NCI-H187 (cell line): Measurements from ENCODE around the gene ERCC8.
"Not testable (repeated sequence)": the region's sequence is repeated elsewhere in the genome, so short reads cannot be mapped to it uniquely, and the experiment has no call there.

Source experiments
- DNase-seq, 2 experiments: peaks; one replicate each; lab custom pipeline; 2025; lab: John Stamatoyannopoulos, UW

Gene ERCC8

DNA sequence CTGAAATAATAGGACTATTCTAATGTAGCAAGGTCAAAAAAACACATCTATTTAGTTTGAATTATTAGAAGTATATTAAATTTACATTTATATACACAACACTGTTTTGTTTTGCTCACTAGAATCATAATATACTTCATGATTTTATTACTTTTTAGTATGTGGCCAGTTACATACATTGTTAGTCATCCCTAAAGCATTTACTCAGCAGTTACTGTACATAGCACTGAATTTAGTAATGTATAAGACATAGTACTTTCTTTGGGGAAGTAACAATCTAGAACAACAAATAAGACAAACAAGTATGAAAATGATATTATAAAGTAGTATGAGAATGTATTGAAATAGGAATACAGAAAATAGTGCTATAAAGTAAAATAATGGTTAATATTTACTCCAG lies 28.2 kb downstream of the ERCC8 start:
- no peak for DNase-seq

DNA sequence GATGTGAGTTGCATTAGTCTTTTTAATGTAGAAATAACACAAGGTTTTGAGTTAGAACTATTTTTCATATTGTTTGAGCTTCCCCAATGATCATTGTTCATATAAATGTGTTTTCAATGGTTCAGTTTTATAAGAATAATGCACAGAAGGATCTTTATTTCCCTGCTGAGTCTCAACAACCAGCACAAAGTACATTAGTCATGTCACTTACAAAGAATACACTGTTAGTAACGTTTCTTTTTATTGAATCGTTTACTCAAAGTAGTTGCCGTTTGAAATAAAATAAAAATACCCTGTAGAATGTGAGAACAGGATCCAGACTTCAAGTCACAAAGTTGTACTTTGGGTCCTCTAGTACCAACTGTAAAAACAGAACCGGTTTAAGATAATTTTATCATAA lies 41.5 kb downstream of the ERCC8 start:
- DNase-seq: no peak

- DNase-seq: no peak
Observed at GRCh38 chr5:60896991-60897390, 47.9 kb downstream of the ERCC8 start.

GRCh38 chr5:60893521-60893920 lies 51.3 kb downstream of the ERCC8 start:
- no peak for DNase-seq

GRCh38 chr5:60891667-60892066 lies 53.2 kb downstream of the ERCC8 start:
- DNase-seq: no peak

DNA sequence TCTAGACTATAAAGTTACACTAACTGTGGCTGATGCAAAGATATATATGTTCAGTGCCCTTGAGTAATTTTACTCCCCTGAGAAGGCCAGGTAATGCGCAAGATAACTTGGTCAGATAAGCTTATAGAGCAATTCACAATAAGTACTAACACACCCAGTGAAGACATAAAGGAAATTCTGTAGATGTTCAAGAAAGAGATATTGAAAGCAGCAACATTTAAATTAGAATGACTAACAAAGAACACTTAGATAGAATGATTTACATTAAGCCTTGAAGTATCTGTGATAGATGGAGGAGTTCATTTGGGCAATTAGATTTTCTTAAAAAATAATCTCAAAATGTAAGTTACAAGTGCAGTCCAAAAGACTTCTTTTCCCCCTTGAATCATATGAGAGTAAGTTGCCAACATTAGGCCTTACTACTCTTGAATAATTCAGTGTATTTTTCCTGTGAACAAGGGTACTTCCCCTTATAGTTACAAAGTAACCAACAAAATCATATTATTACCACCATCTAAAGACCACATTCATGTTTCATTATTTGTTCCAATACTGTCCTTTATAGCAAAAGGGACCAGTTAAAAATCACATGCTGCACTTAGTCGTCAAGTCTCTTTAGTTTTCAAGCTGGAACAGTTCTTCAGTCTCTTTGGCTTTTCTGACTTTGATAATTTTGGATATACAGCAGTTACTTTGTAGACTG lies 56.4 kb downstream of the ERCC8 start:
- no peak for DNase-seq

GRCh38 chr5:60887746-60888145 lies 57.1 kb downstream of the ERCC8 start:
- DNase-seq: no peak

DNA sequence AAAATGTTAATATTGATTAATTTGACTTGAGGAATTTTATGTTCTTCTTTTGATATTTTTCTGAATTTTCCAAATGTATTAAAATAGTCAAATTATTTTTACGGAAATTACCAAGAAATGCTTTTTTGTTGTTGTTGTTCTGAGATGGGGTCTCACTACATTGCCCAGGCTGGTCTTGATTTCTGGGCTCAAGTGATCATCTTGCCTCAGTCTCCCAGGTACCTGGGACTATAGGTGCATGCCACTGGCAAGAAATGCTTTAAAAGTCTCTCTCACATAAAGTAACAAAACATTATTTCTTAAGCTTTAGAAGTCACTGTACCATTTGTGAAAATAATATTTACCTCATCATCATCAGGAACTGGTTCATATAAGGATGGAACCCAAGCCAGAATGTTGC lies 57.8 kb downstream of the ERCC8 start:
- DNase-seq: no peak

DNA sequence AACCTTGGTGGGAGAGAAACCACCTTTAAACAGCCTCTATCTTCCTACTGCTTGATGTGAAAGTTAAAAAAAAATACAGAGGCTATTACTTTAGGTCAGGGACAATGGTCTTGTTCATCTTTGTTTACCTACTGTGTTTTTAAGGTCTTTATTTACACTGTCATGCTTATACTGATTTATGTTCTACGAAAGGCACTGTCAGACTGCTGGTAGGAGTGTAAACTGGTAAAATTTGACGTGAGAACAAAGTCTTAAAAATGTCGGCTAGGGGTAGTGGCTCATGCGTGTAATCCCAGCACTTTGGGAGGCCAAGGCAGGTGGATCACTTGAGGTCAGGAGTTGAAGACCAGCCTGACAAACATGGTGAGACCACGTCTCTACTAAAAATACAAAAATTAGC lies 58.7 kb downstream of the ERCC8 start:
- DNase-seq: no peak

- no peak for DNase-seq
Observed at GRCh38 chr5:60883229-60883628, 61.6 kb downstream of the ERCC8 start.

DNA sequence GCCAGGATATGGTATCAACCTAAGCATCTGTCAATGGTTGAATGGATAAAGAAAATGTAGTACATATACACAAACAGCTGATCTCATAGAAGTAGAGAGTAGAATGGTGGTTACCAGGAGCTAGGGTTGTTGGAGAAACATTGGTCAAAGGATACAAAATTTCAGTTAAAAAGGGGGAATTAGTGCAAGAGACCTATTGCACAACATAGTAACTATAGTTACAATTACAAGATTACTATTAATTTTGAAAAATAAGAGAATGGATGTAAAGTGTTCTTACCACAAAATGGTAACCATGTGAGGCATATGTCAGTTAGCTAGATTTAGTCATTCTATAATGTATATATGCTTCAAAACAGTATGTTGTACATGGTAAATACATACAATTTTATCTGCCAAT lies 72.0 kb downstream of the ERCC8 start:
- DNase-seq: no peak

GRCh38 chr5:60870857-60871256 lies 74.0 kb downstream of the ERCC8 start:
- no peak for DNase-seq

GRCh38 chr5:60860572-60860971 lies 84.3 kb downstream of the ERCC8 start:
- DNase-seq: not testable (repeated sequence)

DNA sequence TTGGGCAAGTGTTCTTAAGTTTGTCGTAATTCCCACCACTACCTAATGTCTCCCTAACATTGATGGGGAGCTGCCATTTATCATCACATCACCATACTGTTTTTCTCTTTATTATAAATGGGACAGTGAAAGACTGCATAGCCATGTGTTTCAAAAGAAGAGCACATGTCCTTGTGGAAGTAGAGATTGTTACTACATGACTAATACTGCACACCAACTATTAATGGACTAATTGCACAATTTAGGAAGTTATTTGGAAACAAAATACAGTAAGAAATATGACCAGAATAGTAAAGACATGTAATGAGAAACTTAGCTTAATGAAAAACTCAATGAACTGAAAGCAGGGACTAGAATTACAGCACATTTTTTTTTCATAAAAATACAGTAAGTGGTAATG lies 88.8 kb downstream of the ERCC8 start:
- DNase-seq: no peak

DNA sequence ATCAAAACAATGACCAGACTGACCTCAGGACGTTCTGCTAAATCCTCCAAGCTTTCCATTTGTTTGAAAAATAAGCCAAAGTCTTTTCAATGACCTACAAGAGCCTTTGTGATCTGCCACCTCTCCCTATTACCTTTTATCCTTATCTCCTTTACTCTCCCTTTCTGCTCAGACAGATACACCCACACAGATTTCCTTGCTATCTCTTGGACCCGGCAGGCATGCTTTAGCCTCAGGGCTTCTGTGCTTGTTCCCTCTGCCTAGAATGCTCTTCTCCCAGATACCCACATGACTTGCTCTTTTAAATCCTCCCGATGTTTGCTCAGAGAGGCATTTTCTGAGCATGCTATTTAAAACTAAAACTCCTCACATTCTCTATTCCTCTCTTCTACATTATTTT lies 91.9 kb downstream of the ERCC8 start:
- no peak for DNase-seq

DNA sequence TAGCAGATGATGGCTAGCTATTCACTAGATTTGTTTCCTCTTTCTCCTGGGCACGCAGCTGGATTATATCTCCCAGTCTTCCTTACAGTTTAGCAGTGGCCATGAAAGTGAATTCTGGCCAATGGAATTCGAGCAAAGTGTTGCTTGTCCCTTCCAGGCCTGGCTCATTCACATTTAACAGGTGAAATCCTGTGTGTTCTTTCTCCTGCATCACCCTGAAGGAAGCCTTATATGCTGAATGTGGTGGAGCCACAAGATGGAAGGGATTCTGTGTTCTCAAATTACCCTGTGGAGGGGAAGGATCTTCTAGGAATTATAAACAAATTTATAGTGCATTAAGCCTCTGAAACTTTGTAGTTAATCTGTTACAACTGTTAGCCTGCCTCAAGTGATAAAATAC lies 92.6 kb downstream of the ERCC8 start:
- DNase-seq: no peak

- DNase-seq: no peak
Observed at GRCh38 chr5:60851626-60852025, 93.2 kb downstream of the ERCC8 start.

DNA sequence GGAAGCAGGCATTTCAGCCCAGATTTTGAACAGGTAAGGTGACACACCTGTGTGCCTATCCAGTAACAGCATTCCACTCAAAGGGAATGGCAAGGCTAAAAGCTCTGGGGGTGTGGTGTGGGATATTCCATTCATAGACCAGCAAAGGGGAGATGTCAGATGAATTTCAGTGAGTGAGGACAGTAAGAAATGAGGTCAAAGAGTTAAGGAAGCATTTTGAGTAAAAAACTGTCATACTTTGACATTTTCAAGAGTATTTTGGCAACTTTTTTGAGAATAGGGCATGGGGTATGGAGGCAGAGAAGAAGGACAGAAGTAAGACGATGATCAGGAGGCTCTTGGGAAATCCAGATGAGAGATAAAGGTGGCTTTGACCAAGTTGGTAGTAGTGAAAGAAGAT lies 98.6 kb downstream of the ERCC8 start:
- DNase-seq: no peak

GRCh38 chr5:60843936-60844905 lies 100.6 kb downstream of the ERCC8 start, which contains the start of gene ELOVL7:
Gene ELOVL7, minus strand, starts transcription at chr5:60844269. Its CDS starts 56,872 bp downstream, at chr5:60787397.
- peak; percentile 67 to 87 for DNase-seq

DNA sequence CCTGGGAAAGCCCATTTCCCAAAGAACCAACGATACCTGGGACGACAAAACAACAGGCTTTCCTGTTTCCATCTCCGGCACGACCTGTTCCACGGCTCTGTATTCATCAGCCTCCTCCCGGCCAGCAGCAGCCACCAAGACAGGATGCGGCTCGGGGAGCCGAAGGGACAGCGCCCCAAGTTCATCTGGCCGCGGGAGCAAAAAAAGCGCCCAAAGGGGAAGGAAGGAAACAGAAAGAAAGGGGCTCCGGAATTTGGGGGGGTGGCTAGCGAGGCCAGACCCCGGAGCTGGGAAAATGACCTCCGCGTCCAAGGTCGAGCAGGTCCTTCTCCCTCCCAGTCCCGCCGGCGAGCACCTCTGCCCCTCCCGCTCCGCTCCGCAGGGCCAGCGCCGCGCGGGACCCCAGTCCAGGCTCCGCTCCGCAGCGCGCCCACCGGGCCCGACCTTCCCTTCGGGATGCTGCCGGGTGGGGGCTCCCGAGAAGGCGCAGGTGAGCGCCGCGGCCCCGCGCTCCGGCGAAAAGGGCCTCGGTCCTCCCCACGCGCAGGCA lies 101.4 kb downstream of the ERCC8 start:
- DNase-seq: no peak

GRCh38 chr5:60842871-60843385 lies 101.9 kb downstream of the ERCC8 start:
- no peak for DNase-seq

DNA sequence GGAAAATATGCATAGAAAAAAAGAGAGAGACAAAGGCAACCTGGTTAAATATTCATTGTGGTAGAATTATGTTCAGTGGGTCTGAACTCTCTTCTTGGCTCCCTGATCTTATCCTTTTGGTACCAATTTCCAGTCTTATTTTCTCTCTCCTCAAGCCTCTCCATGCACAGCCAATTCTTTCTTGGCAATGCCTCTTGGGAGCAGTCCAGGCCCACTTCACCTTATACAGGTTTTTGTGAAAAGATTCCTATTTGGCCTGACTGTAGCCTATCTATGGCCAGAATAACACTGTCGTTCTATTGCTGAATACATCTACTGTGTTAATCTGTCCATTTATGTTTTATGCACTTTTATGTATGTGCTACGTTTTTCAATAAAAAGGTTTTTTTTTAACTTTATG lies 103.5 kb downstream of the ERCC8 start:
- DNase-seq: no peak

GRCh38 chr5:60836131-60836530 lies 108.7 kb downstream of the ERCC8 start:
- no peak for DNase-seq
